Cardiac fibroblast (primary cell): ENCODE data around the gene TMEM94.

ENCODE experiments used
- DNase-seq, 2 donors: peaks; one replicate each; pipeline versions ENCODE4 v3.0.0 to v3.0.0-alpha.2; 2010; ENCODE audit warnings: low read depth in 2 of 2
- H3K4me3 ChIP-seq, 2 donors: replicated peaks in 1 of 2; 1 replicate in 1 of 2; 2 replicates in 1 of 2; pipeline ENCODE4 v1.5.1; 2011; ENCODE audit warnings: low read depth in 2 of 2, low read length in 2 of 2, mild to moderate bottlenecking in 2 of 2, moderate library complexity in 1 of 2
- CTCF ChIP-seq: IDR thresholded peaks from one replicate; pipeline ENCODE4 v1.5.1; 2011; ENCODE audit warnings: low read depth, mild to moderate bottlenecking, low read length, inconsistent platforms

Gene TMEM94

GRCh38 chr17:75496005-75496404 lies 39.6 kb downstream of the TMEM94 start:
- H3K4me3 ChIP-seq: no peak overlapping the region
- DNase-seq: no peak
- TF ChIP-seq CTCF: no peak

- DNase-seq: no peak
- no peak overlapping the region for H3K4me3 ChIP-seq
- no peak for TF ChIP-seq CTCF
These were observed 41.7 kb downstream of the TMEM94 start for GRCh38 chr17:75498039-75498725.

GRCh38 chr17:75498726-75499213 lies 42.3 kb downstream of the TMEM94 start:
- no peak for DNase-seq
- TF ChIP-seq CTCF: no peak

GRCh38 chr17:75499313-75500022 lies 43.0 kb downstream of the TMEM94 start:
- peak in 1 of 2 donors; percentile 39 for DNase-seq

More at GRCh38 chr17:75498726-75499213, 42.3 kb downstream of the TMEM94 start:
- H3K4me3 ChIP-seq: no peak overlapping the region

GRCh38 chr17:75500419-75501216 lies 44.2 kb downstream of the TMEM94 start:
- no peak overlapping the region for H3K4me3 ChIP-seq
- no peak for TF ChIP-seq CTCF
- DNase-seq: no peak

More at GRCh38 chr17:75499313-75500022, 43.0 kb downstream of the TMEM94 start:
- no peak for TF ChIP-seq CTCF
- H3K4me3 ChIP-seq: no peak overlapping the region

- no peak for DNase-seq
These were observed 45.1 kb downstream of the TMEM94 start for GRCh38 chr17:75501378-75502071.

More at GRCh38 chr17:75501378-75502071, 45.1 kb downstream of the TMEM94 start:
- no peak for TF ChIP-seq CTCF
- no peak overlapping the region for H3K4me3 ChIP-seq
